HG02642 (cell line): ENCODE results near the gene IPO7.

Experiments used
- ATAC-seq: cut with Tn5 transposase; IDR thresholded peaks from one replicate; pipeline ENCODE4 v1.9.1; 2021; ENCODE audit warnings: mild to moderate bottlenecking; ENCODE audit not compliant: unreplicated experiment, poor library complexity

The IPO7 gene

DNA sequence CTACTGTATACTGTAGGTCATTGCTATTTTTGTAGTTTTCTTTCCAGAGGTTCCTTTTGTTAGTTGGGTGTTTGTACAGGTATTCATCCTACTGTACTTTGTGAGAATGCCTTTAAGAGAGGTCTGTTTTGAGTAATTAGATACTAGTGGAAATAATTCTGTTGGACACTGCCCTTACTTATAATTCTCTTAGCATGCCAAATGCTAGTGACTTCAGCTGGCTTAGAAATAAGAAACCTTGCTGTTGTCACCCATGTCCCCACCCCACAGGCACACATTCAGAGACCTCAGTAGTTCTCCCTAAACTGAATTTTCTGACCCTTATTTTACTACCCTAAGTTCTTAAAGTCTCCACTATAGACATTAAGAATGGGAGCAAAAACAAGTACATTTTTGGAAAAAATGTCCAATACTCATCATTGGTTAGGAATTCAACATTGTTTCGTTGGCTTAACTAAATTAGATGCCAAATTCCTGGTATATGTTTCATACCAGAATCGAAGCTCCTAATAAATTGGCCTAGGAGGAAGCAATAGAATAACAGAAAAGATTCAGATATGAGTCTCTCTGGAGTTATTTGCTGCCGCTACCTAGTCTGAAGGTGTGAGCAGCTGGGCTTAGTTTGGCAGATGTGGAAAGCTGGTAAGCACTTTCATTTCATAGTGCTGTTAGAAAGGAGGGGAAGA lies 104.8 kb downstream of the IPO7 start:
- no peak for ATAC-seq

DNA sequence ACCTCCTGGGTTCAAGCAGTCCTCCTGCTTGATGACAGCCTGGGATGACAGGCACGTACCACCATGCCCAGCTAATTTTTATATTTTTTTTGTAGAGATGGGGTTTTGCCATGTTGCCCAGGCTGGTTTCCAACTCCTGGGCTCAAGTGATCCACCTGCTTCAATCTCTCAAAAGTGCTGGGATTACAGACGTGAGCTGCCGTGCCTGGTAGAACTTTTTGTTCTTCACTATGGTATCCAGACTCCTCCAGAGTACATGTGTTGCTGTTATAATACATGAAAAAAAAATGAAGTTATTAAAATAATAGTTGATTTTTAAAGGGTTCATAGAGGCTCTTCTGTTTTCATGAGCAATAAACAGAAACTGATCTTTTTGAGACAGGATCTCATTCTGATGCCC lies 105.9 kb downstream of the IPO7 start:
- ATAC-seq: no peak

DNA sequence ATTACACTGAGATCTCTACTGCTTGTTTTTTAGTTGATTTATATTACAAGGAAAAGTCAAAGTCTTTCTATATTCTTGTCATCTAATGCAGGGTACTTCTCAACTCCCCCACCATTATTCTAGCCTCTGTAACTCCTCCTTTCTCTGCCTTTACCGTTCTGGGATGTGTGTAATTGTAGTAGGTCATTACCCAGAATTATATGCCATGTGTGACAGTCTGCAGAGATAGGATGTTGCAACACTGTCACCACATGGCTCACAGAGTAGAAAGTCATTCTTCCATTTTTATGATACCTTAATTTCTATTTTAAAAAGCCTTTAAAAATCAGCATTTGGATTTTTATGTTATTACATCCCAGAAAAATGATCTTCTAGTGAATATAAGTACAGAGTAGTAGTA lies 109.0 kb downstream of the IPO7 start:
- no peak for ATAC-seq

DNA sequence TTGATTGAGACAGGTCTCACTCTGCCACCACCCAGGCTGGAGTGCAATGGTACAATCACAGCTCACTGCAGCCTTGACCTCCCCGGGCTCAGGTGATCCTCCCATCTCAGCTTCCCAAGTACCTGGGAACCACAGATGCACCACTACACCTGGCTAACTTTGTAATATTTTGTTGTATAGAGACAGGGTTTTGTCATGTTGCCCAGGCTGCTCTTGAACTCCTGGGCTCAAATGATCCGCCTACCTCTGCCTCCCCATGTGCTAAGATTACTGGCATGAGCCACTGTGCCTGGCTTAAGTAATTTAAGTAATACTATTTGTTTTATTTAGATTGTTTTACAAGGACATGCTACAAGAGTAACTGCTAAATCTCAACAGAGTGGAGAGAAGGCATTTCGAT lies 109.9 kb downstream of the IPO7 start:
- ATAC-seq: no peak

DNA sequence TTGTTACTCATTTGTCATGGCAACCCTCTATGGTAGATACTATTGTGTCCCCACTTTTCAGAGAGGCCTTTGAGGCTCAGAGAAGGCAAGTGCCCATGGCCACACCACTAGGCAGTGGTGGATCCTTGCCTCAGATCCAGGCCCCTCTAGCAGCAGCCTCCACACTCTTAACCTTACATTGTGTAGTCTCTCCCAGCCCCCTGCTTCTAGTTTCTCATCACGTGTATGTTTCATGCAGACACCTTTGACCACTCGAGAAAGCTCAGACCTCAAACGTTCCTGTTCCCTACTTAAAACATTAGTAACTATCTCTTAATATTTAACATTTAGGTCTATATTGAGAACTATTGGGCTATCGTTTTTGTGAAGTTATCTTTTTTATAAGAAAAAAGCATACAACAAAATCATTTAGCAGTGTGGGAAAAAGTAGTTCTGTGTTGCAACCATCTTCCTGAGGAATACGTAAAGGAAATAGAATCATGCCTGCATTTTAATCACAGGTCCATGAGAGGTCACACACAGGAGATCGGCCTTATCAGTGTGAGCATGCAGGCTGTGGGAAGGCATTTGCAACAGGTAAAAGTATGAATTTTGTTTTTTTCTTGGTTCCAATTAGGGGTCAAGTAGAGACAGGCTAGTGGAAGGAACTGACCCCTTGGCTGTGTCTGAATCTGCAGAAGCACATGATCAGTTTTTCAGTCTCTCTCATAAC lies 111.5 kb downstream of the IPO7 start:
- no peak for ATAC-seq
